GM19324 (cell line): ENCODE results near the gene ETS2.

Experiments used
- ATAC-seq: cut with Tn5 transposase; IDR thresholded peaks from one replicate; pipeline ENCODE4 v1.9.1; 2021; ENCODE audit warnings: mild to moderate bottlenecking, moderate library complexity; ENCODE audit not compliant: unreplicated experiment, low FRiP score

ETS2 gene

DNA sequence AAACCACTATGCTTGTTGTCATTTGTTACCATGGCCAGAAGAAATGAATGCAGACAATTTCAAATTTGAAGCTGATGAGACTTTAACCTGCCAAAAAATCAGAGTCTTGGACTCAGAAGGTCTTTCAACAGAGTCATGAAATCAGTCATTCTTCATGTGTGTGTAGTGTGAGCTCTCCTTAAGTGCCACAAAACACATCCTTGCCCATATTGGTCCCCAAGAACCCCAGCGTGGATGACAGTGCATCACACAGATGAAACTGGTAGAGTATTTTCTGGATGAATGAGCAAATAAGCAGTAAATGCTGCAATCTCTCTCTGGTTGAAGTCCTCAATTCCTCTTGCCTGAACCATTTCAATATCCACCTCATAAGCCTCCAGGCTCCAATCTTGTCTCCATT, 28.7 kb upstream of the ETS2 start:
- no peak for ATAC-seq

DNA sequence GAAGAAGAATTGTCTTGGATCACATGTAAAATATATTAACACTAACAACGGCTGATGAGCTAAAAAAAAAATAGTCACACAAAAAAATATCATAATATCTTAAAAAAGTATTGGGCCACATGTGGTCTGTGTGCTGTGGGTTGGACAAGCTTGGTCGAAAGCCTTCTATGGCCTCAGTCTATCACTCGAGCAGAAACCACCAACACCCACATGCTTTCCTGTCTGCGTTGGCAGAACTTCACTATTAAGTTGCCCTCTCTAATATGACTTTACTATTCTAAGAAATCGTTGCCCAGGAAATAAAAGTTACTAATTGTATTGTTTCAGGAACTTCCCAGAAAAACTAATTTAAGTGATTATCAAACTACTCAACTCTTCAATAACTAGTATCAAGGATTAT, 28.2 kb upstream of the ETS2 start:
- ATAC-seq: no peak

DNA sequence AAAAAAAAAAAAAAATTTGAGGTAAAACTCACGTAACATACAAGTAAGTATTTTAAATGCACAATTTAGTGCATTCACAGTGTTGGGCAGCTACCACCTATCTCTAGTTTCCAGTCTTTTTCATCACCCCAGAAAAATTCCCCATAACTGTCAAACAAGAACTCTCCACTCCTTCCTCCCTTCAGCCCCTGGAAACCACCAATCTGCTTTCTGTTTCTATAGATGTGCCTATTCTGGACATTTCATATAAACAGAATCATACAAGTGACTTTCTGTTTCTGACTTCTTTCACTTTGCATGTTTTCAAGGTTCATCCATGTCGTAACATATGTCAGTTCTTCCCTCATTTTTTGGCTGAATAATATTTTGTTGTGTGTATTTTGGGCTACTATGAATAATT, 24.9 kb upstream of the ETS2 start:
- ATAC-seq: no peak

DNA sequence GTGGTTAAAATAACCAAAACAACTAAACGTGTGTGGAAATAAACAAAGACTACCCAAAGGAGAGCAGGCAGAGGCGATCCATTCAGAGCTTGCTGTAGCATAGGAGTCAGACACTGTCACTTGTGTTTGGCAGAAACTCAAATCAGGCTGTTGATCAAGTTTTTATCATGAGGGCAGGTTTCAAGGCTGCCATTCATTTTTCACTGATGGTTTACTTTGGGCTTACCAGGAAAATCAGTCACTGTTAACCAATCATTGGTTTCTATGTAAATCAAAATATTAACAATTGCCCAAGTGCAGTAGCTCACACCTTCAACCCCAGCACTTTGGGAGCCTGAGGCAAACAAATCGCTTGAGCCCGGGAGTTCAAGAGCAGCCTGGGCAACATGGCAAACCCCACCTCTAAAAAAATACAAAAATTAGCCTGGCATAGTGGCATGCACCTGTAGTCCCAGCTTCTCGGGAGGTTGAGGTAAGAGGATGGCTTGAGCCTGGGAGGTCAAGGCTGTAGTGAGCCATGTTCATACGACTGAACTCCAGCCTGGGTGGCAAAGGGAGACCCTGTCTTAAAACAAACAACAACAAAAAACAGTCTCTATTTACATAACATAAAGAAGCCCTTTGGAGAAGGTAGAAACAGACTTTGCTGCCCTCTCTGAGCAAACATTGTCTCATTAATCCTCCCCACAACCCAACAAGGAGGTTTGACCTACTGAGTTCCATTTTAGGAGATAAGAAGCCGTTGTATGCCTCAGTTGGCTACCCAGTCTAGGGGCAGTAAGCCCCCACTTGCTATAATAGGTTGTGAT, 21.1 kb upstream of the ETS2 start:
- ATAC-seq: no peak

DNA sequence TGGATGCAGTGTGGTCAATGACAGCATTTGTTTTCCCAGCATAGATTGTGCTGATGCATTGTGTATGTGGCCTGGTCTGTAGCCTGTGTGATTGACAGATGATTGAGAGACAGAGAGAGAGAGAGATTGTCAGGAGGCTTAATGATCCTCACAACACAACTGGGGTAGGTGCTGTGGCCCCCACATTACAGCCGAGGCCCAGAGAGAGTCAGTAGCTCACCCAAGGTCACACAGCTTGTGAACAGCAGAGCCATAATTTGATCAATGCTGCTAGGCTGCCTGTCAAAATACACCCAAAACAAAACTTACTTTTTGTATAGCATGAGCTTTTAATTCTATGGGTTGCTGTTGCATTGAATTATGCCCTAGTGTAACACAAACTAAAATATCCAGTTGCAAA, 20.2 kb upstream of the ETS2 start:
- ATAC-seq: no peak

DNA sequence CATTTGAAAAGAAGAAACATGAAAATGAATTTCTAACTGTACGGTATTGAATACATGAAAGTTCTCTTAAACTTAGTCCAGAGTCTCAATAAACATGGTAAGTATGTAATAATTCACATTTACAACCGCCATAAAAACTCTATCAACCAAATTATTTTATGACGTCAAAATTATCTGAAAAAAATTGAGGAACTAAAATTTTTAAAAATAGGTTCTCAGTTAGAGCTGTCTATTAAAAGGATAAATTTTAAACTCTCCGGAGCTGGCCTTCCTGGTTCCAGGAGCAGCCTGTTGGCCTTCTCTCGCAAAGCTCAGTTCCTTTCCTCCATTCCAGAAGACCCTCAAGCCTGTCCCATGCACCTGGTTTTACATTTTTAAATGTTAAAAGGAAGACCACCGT, 18.7 kb upstream of the ETS2 start:
- ATAC-seq: no peak

DNA sequence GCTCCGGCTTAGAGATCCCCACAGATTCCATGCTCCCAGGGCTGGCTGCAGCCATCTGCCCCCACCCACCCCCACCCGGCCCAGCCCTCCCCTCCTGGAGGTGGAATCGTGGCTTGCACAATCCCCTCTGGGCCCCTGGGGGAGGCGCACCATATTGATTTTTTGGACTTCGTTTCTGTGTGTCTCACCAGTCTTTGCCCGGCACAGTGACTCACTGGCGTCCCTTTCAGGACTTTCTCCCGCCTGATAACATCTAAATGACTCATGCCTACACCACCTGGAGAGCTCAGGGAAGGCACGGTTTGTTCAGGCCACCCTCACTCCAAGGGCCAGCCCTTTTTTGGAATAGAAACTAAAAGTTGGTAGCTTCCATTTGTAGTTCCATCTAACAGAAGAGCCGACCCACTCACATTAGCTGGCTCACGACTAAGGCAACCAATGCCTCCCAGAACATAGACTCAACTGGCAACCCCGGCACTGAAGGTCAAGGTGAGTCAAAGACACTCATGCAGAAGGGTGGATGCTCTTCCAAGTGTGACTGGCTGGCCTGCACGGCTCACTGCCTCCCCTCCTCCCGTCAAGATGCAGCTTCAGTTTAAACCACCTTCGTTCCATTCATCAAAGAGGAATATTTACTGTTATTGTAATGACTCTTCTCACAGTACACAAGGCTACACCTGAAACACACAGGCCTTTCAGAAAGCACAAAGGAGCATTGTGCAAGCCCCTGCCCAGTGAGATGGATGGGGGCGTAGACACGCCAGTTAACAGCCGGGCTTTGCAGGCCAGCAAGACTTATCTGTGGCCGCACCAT, 18.1 kb upstream of the ETS2 start:
- no peak for ATAC-seq

DNA sequence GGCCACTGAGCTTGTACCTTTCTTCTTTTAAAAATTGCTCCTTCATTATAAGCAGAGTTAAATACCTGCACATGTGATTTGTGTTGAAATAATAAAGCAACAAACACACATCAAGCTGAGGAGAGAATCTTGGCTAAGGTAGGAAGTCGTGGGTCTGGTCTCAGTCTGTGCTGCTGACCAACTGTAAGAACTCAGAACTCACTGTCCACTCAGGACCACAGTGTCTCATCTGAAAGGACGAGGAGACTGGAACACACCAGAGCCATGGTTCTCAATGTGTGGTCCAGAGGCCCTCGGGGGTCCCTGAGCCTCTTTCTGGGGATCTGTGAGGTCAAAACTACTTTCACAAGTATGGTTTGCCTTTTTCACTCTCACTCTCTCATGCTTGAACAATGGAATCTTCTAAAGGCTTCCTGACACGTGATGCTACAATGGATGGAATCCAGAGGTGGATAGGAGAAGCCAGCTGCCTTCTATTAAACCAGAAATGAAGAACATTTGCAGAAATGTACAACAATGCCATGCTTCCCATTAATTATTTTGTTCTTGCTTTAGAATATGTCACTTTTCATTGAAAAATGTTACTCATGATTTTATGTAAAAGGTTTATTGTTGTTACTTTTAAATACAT, 17.3 kb upstream of the ETS2 start:
- ATAC-seq: no peak

DNA sequence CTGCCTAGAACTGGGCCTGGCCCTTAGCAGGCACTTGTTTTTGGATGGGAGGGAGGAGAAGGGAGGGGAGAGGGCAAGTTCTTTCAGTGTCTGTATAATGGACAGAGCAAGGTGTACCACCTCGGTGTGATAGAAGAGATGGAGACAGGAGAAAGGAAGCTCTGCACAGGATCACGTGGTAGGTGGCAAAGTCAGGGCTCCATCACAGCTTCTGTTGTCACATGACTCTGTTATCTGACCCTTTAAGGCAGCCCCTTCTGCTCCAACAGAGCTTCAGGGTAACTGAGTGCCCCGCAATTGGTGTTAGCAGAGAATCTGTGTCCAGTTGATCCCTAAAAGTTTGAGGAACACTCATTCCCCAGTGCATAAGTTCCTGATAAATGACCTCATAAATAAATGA, 16.5 kb upstream of the ETS2 start:
- no peak for ATAC-seq

DNA sequence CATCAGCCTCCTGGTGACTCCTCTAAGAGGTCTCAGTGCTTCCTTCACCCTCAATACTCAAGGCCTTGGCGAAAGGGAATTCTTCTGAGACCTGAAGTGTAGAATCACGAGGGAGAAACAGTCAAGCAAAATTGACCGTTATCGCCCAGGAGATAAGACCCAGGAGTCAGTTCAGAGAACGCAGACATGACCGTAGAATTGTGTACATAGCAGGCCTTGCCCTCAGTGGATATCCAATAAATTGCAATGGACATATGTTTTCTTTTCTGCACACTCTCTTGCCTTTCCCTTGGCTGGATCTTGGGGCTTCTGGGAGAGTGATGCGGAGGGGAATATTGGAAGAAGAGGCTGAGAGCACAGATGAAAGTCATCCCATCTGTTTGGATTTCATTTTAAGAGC, 15.7 kb upstream of the ETS2 start:
- ATAC-seq: no peak

DNA sequence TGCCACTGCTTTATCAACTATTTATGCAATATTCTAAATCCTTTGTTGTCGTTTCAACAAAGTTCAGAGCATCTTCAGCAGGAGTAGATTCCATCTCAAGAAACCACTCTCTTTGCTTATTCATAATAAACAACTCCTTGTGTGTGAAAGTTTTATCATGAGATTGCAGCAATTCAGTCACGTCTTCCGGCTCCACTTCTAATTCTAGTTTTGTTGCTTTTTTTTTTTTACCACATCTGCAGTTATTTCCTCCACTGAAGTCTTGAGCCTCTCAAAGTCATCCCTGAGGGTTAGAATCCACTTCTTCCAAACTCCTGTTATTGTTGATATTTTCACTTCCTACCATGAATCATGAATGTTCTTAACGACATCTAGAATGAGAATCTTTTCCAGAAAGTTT, 14.8 kb upstream of the ETS2 start:
- ATAC-seq: no peak

DNA sequence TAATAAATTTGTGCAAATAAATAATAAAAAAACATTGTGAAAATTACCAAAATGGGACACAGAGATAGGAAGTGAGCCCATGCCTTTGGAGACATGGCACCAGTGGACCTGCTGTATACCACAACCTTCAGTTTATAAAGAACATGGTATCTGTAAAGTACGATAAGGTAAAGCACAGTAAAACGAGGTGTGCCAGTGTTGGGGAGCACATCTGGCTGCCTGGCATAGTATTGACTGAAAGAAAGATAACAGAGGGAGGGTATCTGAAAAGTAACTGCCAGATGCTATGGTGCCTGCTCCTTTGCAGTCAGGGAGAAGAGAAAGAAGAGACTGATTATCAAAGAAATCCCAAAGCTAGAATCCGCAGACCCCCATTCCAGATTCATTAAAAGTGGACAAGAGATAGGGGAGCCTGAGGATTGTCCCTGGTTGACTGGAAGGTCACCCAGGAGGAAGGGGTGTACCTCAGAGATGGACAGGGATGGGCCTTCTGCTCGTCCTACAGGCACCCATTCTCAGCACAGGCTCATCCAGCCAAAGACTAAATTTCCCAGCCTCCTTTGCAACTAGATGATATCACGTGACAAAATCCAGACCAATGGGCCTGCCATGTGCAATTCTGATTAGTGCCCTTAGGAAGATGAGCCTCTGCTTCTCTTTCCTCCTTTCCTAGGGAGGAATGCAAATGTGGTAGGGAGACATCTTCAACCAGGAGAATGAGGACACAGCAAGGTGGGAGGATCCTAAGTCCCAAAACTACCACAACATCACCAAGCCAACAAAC, 12.9 kb upstream of the ETS2 start:
- no peak for ATAC-seq

DNA sequence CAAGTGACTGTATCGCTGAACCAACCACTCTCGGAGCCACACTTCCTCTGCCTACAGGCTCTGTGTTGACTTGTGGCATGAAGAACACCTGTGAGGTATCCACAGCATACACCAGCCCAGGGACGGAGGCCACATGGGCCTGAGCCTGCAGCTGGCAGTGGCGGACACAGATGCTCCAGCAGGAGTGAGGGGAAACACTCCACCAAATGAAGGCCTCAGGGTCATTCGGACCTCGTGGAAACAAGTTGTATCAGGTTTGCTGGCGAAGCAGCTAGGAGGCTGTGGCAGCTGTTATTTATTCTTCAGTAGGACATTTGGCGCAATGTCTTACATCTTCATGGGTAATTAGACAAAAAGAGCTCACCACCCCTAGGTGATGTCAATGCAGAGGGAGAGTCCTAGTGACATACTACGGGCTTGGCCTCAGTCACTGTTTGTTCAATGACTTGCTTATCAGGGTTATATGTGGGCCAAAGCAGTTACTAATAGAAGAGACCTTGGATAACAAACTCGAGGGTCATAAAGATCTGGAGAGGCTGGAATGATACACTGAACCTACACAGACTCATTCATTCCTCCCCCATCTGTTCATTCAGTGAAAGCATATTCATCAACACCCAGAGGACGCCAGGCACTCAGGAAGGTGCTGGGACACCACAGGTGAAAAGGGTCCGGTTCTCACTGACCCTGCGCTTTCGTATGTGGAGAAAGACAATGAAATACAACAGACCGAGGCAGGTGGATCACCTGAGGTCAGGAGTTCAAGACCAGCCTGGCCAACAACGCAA, 11.6 kb upstream of the ETS2 start:
- ATAC-seq: no peak

DNA sequence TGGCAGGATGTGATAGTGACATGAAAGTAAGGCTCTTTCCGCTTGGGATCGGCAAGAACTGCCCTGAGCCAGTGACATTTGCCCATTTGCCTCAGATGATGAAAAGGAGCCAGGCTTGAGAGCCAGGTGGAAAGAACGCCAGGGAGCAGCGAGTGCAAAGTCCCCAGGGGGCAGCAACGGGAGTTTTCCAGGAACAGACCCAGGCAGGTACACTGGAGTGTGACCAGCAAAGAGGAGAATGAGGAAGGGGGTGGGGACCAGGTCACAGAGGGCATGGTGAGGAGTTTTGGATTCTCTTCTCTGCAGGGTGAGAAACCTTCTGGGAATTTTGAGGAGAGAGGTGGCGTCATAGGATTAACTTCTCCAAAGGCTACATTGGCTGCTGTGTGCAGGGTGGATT, 10.8 kb upstream of the ETS2 start:
- ATAC-seq: no peak

DNA sequence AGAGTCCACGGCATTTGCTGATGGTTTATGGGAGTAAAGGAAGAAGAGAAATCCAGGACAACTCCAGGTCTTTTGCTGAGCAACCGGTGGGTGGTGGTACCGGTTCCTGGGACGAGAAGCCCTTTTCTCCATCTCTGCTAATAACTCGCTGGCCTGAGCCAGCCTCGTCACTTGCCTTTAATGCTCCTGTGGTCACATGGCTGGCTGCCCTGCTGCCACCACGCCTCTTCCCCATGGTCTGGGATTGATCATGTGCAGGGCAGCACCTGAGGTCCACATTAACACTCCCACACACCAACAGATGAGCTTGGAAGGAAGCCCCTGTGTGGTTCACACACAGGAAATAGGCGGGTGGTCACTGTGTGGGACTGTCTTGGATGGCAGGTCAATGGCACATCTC, 10.3 kb upstream of the ETS2 start:
- ATAC-seq: no peak

DNA sequence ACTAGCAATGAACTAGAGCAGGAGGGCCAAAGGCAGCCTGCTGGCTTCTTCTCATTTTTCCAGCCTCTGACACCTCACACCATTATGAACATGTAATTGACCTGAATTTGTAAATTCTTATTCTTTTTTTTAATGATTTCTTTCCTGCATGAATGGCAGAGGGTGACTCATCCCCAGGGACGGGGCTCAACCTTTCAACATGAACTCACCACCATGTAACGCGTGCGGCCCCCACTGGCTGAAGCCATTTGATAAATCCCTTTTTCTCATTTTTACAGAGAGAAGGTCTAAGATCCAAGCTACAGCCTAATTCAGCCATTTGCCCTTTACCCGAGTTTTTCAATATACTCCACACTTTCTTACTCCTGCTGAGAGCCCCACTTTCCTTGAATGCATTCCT, 9.3 kb upstream of the ETS2 start:
- ATAC-seq: no peak

DNA sequence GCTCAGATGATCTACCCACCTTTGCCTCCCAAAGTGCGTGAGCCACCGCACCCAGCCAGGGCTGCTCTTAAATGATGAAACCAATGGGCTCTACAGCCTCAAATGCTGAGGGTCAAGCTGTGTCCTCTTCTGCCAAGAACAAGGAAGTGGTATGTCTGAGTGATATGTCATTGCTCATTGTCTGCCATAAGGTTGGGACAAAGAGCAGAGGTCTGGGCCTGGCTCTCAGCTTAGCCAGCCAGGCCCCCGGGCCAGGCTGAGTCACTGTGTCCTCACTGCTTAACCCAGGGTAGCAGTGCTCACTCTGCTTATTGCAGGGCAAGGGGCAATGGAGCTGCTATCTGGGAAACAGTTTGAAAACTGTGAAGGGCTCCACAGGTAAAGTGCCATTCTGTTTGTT, 8.3 kb upstream of the ETS2 start:
- no peak for ATAC-seq

DNA sequence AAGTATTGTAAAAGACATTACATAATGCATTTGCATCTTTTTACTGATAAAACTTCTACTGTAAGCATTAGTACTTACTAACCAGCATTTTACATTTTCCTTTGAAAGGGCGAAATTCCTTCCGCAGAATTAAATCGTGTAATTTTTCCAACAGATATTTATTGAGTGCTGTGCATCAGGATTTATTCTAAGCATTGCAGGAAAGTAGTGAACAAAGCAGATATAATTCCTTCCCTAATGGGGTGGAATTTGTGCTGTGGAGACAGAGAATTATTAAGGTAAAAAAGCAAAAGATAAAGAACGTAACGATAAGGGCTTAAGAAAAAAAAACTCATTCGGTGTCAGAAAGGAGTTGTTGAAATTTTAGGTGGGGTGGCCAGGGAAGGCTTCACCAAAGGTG, 7.6 kb upstream of the ETS2 start:
- no peak for ATAC-seq

DNA sequence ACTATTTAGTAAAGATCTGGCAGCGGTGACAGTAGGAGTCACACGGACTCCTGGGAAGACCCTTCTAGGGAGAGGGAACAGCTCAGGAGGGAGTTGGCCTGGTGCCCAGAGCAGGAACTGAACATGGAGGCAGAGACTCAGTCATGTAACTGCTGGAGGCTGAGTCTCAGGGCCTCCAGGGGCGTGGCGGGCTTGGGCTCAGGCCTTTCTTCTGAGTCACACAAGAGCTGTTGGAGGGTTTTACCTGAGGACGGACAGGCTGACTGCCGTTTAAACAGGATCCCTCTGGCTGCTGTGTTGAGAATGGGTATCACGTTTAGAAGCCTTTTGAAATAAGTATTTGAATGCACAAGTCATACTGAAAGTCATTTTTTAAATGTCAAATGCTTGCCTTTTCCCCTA, 7.2 kb upstream of the ETS2 start:
- ATAC-seq: no peak
